NCI-H510A (cell line): ENCODE measurements around the gene PHF14.

ENCODE experiments used
- DNase-seq: peaks from one replicate; lab custom pipeline; 2025; lab: John Stamatoyannopoulos, UW

PHF14 gene

GRCh38 chr7:11172835-11173234 lies 199.2 kb downstream of the PHF14 start:
- DNase-seq, result no peak

GRCh38 chr7:11175371-11175770 lies 201.7 kb downstream of the PHF14 start:
- DNase-seq, result no peak

- no peak for DNase-seq
Observed at GRCh38 chr7:11175887-11176286, 202.2 kb downstream of the PHF14 start.

GRCh38 chr7:11176985-11177555 lies 203.4 kb downstream of the PHF14 start:
- no peak for DNase-seq

GRCh38 chr7:11177793-11178192 lies 204.1 kb downstream of the PHF14 start:
- no peak for DNase-seq

- no peak for DNase-seq
Observed at GRCh38 chr7:11181590-11181989, 207.9 kb downstream of the PHF14 start.

GRCh38 chr7:11182736-11183135 lies 209.1 kb downstream of the PHF14 start:
- no peak for DNase-seq

GRCh38 chr7:11185179-11185815 lies 211.6 kb downstream of the PHF14 start:
- no peak for DNase-seq

- DNase-seq, result no peak
Observed at GRCh38 chr7:11188529-11189310, 215.0 kb downstream of the PHF14 start.

GRCh38 chr7:11191081-11191480 lies 217.4 kb downstream of the PHF14 start:
- no peak for DNase-seq

- no peak for DNase-seq
Observed at GRCh38 chr7:11191574-11192220, 218.0 kb downstream of the PHF14 start.

GRCh38 chr7:11192506-11192905 lies 218.8 kb downstream of the PHF14 start:
- DNase-seq, result no peak

- DNase-seq, result peak; percentile 56
Observed at GRCh38 chr7:11193131-11193867, 219.6 kb downstream of the PHF14 start.

GRCh38 chr7:11193888-11194287 lies 220.2 kb downstream of the PHF14 start:
- DNase-seq, result no peak

- no peak for DNase-seq
Observed at GRCh38 chr7:11194492-11194891, 220.8 kb downstream of the PHF14 start.

- no peak for DNase-seq
Observed at GRCh38 chr7:11195502-11195901, 221.8 kb downstream of the PHF14 start.

- no peak for DNase-seq
Observed at GRCh38 chr7:11196143-11196542, 222.5 kb downstream of the PHF14 start.

- no peak for DNase-seq
Observed at GRCh38 chr7:11203224-11203623, 229.6 kb downstream of the PHF14 start.

GRCh38 chr7:11203683-11204082 lies 230.0 kb downstream of the PHF14 start:
- no peak for DNase-seq

- no peak for DNase-seq
Observed at GRCh38 chr7:11206177-11206899, 232.7 kb downstream of the PHF14 start.

GRCh38 chr7:11207565-11207964 lies 233.9 kb downstream of the PHF14 start:
- DNase-seq, result no peak
